Endothelial cell of umbilical vein (primary cell): ENCODE results near the gene CUX1.

Experiments used
- EZH2 ChIP-seq: IDR thresholded peaks from 2 replicates; pipeline ENCODE4 v1.6.1; 2012; ENCODE audit warnings: borderline replicate concordance, low read depth, mild to moderate bottlenecking, moderate library complexity, low read length, inconsistent platforms; ENCODE audit not compliant: severe bottlenecking
- GATA2 ChIP-seq: IDR thresholded peaks from 2 replicates; pipeline ENCODE4 v1.7.0; 2011; ENCODE audit warnings: low read depth, mild to moderate bottlenecking, moderate library complexity, mixed read lengths, low read length; ENCODE audit not compliant: insufficient read length, insufficient read depth
- POLR2A ChIP-seq: IDR thresholded peaks from 2 replicates; pipeline ENCODE4 v1.6.1; 2012; ENCODE audit warnings: low read depth, mild to moderate bottlenecking, control low read depth, low read length
- POLR2AphosphoS5 ChIP-seq: IDR thresholded peaks from 2 replicates; pipeline ENCODE4 v1.6.1; 2012; ENCODE audit warnings: low read depth, mild to moderate bottlenecking, control low read depth, low read length, moderate library complexity; ENCODE audit not compliant: insufficient read depth
- TF ChIP-seq, protein P1 (sequence below), 2 donors: IDR thresholded peaks; 1 replicate in 1 of 2; 2 replicates in 1 of 2; pipeline ENCODE4 v1.5.1; 2011; ENCODE audit warnings: low read length in 2 of 2, mild to moderate bottlenecking in 2 of 2, moderate library complexity in 2 of 2, control low read depth in 1 of 2, inconsistent platforms in 1 of 2, low read depth in 1 of 2; ENCODE audit not compliant: insufficient read depth in 1 of 2; ENCODE audit errors: extremely low read depth in 1 of 2

DNA sequence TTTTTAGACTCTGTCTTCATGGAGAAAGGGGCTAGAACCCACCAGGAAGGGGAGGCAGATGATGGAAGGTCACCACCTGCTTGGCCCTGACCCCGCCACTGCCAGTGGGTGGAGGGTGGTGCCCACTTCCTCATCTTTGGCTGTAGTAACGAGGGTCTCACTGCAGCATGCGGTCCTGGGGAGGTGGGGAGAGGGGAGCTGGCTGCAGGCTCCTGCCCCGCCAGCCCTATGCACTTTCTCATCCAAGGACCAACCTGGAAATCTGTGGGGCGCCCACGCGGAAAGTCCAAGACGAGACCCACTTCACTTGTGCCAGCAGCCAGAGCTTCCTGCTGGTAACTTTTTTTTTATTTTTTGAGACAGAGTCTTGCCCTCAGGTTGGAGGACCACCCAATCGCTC lies 101.0 kb downstream of the CUX1 start:
- TF ChIP-seq, protein P1, sequence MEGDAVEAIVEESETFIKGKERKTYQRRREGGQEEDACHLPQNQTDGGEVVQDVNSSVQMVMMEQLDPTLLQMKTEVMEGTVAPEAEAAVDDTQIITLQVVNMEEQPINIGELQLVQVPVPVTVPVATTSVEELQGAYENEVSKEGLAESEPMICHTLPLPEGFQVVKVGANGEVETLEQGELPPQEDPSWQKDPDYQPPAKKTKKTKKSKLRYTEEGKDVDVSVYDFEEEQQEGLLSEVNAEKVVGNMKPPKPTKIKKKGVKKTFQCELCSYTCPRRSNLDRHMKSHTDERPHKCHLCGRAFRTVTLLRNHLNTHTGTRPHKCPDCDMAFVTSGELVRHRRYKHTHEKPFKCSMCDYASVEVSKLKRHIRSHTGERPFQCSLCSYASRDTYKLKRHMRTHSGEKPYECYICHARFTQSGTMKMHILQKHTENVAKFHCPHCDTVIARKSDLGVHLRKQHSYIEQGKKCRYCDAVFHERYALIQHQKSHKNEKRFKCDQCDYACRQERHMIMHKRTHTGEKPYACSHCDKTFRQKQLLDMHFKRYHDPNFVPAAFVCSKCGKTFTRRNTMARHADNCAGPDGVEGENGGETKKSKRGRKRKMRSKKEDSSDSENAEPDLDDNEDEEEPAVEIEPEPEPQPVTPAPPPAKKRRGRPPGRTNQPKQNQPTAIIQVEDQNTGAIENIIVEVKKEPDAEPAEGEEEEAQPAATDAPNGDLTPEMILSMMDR (IDR thresholded peaks at IDR 0.05; ENCODE audit: extremely low read depth in 1 of 2, insufficient read depth in 1 of 2, low read depth in 1 of 2, low read length in 2 of 2): no peak
- TF ChIP-seq GATA2 (no peak), POLR2A (no peak), EZH2 (no peak), POLR2AphosphoS5 (no peak)
